Stimulated activated CD8-positive, alpha-beta memory T cell treated with anti-CD3 and anti-CD28 coated beads, Interleukin-15, amount 100 ng/mL, for 1 hour (primary cell): ENCODE data around the gene ATXN7.

Source experiments
- DNase-seq: peaks from one replicate; pipeline ENCODE4 v3.0.0-alpha.2; 2020; ENCODE audit warnings: low read depth

The ATXN7 gene

GRCh38 chr3:63864008-63864964, 619 bp downstream of the ATXN7 start:
- DNase-seq: no peak

- no peak for DNase-seq
Observed at GRCh38 chr3:63864965-63865327, 1.3 kb downstream of the ATXN7 start.

DNA sequence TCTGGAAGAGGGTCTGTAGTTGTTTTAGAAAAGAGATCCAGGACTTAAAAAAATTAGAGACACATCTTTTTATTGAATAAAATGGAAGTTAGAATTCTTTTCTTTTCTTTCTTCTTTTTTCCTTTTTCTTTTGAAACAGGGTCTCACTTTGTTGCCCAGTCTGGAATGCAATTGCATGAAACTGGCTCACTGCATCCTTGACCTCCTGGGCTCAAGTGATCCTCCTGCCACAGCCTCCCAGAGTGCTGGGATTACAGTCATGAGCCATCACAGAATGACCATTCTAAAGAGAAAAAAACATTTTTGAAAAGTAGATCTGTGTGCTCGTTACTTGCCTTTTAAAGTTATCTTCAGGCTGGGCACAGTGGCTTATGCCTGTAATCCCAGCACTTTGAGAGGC, 3.6 kb downstream of the ATXN7 start:
- no peak for DNase-seq

GRCh38 chr3:63869940-63870614, 6.4 kb downstream of the ATXN7 start:
- DNase-seq: no peak

DNA sequence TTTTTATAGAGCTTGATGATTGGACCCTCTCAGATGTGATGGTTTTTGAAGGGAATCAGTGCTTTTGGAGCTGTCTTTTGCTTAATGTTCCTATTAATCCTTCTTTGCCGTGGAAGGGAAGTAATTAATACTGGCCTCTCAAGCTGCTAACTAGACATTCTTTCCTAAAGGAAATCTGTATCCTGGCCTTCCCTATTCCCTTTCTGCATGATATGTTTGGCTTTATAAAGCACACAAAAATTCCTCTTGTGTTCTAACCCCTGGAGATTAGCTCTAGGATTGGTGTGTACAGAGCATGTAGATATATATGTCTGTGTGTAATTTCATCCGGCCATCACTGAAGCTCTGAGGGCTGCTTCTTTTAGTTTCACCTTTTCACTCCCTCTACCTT, 6.9 kb downstream of the ATXN7 start:
- no peak for DNase-seq

DNA sequence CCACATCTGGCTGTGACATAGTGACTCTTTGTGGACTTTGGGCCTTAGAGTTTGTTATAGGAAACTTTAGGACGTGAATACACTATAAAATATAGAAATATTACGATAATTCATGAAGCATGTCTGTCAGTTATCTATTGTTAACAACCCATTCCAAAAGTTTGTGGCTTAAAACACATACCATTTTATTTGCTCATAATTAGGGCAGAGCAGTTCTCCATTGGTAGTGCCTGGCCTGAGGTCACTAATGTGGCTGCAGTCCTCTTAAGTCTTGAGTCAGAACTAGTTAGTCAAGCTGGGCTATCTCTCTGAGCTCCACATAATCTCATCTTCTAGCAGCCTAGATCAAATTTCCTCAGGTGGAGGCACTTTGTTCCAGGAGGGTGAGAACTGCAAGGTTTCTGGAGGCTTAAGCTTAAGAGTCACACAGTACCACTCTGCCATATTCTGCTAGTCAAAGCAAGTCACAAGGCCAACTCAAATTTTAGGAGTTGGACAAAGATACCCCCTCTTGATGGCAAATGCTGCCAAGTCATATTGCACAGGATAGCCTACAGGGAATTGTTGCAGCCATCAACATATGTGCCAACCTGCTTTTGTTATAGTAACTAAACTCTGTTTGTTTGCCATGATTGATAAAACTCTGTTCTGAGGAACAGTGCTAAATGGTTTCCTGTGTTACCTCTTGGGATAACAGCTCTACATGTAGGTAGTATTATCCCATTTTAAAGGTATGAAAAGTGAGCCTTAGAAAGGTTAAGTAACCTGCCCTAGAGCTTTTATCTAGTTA, 8.7 kb downstream of the ATXN7 start:
- no peak for DNase-seq

DNA sequence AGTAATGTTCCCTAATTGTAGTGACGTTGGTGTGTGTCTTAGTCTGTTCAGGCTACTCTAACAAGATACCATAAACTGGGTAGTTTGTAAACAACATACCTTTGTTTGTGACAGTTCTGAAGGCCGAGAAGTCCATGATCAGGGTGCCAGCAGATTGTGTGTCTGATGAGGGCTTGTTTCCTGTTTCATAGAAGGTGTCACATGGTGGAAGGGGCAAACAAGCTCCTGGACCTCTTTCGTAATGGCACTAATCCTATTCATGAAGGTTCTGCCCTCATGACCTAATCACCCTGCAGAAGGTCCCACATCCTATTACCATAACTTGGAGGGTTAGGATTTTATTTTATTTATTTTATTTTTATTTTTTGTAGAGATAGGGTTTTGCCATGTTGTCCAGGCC, 11.1 kb downstream of the ATXN7 start:
- no peak for DNase-seq

DNA sequence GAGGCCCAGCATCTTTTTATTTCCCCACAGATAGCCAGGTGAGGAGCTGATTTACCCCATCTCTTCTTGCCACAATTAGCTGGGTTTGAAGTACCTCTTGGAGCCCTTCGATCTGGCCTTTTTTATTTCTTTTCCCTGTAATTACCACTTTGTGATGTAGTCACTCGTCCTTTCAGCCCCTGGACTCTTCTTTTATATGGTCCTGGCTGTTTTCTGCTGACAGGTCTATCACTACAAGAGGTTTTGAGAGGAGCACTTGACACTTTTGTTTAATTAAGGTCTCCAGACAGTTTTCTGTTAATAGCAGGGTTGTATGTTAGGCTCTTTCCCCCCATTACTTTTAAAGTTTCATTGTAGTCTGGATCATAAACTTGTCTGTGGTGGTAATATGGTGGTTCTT, 11.8 kb downstream of the ATXN7 start:
- DNase-seq: no peak

DNA sequence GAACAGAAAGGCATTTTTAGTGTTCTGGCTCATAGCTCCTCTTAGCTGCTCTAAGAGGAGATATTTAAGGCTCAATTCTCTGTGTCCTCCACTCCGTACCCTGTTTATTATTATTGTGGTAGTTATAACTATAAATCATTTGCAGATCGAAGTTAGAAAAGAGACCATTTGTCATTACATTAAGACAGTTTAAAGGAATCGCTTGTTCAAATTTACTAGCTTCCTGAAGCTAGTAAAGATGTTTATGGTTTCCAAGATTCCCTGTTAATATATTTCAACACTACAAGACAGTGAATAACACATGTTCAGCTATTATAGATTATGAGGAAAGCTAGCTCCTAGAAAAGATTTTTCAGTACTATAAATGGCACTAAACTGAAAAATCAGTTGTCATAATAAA, 12.6 kb downstream of the ATXN7 start:
- DNase-seq: no peak

GRCh38 chr3:63877737-63878393, 14.2 kb downstream of the ATXN7 start:
- DNase-seq: no peak

DNA sequence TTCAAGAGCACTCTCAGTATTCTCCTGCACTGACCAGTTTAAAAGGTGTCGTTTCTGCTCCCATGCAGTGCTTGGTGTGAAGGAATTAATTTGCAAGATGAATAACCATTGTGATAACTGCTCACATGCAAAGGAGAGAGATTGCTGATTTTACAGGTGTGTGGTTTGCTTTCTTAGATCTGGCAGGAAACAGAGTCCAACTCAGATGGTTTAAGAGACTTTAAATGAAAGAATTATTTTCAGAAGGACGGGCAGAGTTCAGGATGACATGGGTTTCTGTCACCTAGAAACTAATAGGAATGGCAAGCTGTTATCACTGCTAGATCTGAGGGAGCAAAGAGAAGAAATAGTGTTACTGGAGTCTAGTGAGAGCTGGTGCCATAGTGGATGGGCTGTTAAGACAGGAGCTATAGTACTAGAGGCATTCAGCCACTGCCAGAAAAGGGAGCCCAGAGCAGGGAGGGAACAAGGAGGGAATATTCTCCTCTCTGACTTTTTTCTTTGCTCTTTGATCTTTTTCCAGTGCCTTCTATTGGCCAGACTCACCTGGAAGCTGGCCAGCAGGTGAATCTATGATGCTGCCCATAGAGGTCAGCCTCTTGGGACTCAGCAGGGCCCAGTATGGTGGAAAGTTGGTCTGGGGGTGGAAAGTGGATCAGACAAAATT, 14.9 kb downstream of the ATXN7 start:
- no peak for DNase-seq

DNA sequence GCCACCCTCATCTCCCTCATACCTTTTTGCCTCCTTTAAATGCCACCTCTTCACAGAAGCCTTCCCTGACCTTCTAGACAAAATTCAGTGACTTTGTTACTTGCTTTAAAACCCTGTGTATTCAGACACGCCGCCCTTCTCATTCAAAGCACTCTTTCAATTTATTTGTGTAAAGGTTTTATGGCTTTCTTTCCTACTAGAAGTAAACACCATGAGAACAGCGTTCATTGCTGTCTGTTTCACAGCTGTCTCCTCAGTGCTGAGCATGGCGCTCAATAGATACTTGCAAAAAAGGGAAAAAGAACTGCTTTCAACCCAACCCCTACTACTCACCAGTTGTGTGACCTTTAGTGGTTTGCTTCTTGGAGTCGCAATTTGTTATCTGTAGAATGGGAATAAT, 17.0 kb downstream of the ATXN7 start:
- DNase-seq: no peak

DNA sequence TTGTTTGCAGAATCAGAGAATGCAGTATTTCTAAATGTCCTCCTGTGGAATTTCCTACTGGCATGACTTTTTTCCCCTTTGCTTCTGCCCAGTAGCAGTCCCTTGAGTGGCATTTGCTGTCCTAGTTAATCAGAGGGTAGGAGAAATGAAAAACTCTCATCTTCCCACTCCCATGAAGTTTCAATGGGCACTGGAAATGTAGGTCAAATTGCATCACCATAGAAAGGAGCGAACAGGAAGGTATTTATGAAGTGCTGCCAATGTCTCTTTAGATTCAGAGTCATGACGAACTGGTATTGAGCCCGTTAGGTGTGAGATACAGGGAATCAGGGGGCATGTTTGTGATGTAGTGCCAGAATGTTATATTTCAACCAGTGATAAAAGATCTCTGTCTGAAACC, 23.2 kb downstream of the ATXN7 start:
- no peak for DNase-seq

GRCh38 chr3:63891518-63891917, 27.9 kb downstream of the ATXN7 start:
- DNase-seq: no peak

GRCh38 chr3:63892773-63893352, 29.2 kb downstream of the ATXN7 start:
- no peak for DNase-seq

DNA sequence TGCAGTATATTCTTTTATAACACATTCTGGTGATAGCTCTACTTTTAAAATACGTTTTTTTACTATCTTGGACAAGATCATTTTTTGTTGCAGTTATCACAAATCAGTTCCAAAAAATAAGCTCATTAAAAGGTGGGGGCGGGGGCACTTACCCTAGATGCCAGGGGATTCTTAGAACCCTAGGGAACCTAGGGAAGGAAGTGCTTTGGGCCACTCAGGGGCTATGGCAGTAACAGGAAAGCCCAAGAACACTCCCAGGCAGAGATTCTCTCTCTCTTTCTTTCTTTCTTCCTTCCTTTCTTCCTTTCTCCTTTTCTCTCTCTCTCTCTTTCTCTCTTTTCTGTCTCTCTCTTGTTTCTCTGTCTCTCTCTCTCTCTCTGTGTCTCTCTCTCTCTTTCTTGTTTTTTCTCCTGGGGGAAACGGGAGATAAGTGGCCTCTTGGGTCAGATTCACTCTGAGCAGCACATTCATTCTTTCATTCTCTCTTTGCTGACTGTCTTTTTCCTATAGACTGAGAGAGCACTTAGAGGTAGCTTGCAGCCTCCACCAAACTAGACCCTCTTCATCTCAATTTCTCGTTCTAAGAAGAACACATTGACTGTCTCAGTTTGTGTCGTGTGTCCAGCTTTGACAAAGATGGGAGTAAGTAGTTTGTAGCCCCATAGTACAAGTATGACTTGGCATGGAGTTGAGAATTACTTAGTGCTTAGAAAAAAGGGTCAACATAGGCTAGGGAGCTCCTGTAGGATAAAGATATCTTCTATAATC, 31.9 kb downstream of the ATXN7 start:
- no peak for DNase-seq

DNA sequence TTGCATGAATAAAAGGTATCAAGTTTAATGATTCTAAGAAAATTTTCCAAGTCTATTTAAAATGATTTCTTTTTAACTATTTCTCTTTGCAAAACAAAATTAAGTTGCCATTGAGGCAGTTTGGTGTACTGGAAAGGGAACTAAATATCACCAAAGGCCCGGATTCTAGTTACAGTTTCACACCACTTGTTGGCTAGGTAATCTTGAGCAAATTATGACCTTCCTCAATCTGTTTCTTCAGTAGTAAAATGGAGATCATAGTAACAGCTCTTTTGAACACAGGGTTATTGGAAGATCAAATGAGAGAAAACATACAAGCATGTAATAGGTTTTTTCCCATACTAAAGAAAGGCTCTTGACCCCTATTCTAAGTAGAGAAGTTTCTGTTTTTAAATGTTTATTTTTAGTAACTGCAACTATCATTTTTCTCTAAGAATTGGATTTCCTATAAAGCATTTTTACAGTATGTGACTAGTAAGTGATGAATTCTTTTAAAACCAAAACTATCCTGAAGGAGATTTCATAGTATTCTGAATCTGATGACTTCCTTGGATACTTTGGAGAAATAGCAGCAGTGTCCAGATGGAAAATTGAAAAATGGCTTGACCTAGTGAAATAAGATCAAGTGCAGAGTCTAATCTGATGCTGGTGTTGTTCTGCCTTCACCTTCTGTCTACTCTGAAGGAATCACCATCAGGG, 32.8 kb downstream of the ATXN7 start:
- DNase-seq: no peak

- DNase-seq: no peak
Observed at GRCh38 chr3:63900010-63900409, 36.3 kb downstream of the ATXN7 start.

GRCh38 chr3:63900459-63900858, 36.8 kb downstream of the ATXN7 start:
- no peak for DNase-seq
